T-helper 2 cell treated with Interferon-gamma antibody and Interleukin-4, amounts not matched to agents 100 ng/mL and 5 ng/mL, for 36 hours (primary cell): ENCODE data around the gene ZC3H12C. TPM values are rescaled to one million over a fixed set of nuclear protein-coding genes. Genes with fewer than 3 reads are reported as not detected.

Experiments used
- intact Hi-C: fragments of 100-400 bp; cut with micrococcal nuclease; formaldehyde crosslinking; loops from one replicate; pipeline ENCODE4 v1.15.1; 2023
- total RNA-seq: library from RNA; stranded (reverse); gene quantifications from 2 replicates; pipeline ENCODE4 v1.2.3, GENCODE V29; 2022

The ZC3H12C gene
- total RNA-seq, 1 donor from 2014 or later: 1.9 TPM

DNA sequence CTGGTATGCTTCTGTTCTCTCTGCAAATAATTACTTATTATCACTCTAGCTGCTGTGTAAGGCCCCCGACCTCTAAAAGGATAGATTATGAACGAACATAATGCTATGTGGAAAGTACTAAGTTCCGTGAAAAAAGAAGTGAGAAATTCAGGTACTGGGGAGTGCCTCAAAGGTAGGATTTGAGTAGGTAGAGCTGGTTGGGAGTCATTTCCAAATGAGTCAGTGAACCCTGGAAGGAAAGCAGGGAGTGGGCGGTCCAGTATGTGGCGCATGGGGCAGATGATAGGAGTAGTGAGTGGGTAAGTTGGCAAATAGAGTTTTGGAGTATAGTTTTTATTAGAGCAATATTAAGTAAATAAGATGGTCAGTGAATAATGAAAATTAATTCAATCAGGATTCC lies 2.4 kb downstream of the ZC3H12C start:
- intact Hi-C loops: loop anchor here (10.0 kb wide), 1 partner anchor 279 kb away; no protein-coding TSS in a partner anchor

DNA sequence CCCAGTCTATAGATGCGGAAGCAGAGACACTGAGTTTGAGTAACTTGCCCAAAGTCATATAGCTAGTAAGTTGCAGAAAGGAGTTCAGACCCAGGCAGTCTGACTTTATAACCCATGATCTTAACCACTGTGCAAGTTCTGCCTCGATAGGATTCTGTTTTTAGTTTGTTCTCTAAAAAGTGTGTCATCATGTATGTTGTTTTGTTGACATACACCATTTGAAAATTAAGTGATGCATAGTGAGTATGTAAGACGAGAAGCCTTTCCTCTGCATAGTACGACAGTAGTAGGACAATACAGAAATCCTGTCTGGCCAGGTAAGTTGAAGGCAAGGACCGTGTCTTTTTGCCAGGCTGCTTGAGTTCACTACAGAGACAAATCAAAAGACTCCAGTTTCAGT lies 3.3 kb downstream of the ZC3H12C start:
- intact Hi-C loops: loop anchor here (10.0 kb wide), 1 partner anchor 278 kb away; no protein-coding TSS in a partner anchor

DNA sequence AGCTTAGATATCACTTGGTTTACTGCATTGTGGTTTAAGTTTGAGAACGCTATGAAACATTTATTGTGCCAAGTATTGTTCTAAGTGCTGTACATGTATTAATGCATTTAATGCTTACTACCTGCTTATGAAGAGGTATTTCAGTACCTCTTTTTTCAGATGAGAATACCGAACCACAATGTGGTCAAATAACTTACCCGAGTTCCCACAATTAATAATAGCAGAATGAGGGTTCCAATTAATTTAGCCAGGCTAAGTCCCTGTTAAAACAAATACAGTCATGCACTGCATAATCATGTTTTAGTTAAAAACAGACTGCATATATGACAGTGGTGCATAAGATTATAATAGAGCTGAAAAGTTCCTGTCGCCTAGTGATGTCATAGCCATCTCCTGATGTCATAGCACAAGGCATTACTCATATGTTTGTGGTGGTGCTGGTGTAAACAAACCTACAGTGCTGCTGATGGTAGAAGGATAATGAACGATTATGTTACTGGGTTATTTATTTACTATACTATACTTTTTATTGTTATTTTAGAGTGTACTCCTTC lies 4.3 kb downstream of the ZC3H12C start:
- intact Hi-C loops: loop anchor here (1.0 to 10.0 kb wide), 2 partner anchors 151 to 277 kb away; no protein-coding TSS in a partner anchor

DNA sequence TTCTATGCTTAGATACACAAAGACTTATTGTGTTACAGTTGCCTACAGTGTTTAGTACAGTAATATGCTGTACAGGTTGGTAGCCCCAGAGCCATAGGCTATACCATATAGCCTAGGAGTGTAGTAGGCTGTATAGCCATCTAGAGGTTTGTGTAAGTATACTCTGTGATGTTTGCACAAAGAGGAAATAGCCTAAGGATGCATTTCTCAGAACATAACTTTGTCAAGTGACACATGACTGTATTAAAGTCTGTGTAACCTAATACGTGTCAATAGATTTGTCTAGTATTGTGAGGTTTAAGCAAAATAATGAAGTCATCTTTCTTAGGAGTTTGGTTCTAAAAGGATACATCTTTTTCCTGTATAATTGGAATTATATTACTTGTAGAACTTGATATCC lies 5.5 kb downstream of the ZC3H12C start:
- intact Hi-C loops: loop anchor here (1.0 to 10.0 kb wide), 2 partner anchors 152 to 276 kb away; no protein-coding TSS in a partner anchor

DNA sequence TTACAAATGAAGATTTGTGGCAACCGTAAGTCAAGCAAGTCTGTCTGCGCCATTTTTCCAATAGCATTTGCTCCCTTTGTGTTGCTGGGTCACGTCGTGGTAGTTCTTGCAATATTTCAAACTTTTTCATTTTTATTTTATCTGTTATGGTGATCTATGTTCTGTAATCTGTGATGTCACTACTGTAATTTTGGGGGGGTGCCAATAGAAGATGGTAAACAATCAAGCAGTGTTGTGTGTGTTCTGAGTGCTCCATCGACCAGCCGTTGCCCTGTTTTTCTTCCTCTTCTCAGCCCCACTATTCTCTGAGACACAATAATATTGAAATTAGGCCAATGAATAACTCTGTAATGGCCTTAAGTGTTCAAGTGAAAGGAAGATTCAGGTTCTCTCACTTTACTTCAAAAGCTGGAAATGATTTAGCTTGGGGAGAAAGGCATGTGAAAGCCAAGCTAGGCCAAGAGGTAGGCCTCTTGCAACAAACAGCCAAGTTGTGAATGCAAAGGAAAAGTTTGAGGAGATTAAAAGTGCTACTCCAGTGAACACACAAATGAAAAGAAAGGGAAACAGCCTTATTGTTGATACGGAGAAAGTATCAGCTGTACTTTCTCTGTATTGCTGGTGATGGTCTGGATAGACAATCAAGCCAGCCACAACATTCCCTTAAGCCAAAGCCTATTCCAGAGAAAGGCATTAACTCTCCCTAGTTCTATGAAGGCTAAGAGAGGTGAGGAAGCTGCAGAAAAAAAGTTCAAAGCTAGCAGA lies 7.5 kb downstream of the ZC3H12C start:
- intact Hi-C loops: no loop called here

DNA sequence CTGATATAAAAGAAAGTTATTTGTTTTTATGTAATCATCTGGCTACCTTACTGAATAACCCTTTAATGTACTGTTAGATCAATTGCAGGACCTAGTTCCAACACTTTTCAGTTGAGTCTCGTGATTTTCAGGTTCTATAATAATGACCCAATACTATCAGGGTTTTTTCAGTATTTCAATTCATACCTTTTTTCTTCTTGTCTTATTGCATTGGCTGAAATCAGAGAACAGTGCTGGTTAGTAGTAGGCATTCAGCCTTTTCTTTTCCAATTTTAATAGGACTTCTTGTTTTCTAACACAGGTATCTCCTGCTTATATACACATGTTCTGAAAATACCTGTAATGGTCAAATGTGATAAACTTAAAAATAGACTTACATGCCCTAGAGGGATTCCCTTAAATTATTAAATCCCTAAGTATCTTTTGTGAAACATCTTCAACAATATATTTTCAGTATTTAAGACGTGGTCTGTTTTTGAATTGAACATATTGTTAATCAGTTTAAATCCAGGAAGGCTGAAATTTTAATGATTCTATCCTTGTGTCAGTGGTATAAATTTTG lies 13.6 kb downstream of the ZC3H12C start:
- intact Hi-C loops: no loop called here

DNA sequence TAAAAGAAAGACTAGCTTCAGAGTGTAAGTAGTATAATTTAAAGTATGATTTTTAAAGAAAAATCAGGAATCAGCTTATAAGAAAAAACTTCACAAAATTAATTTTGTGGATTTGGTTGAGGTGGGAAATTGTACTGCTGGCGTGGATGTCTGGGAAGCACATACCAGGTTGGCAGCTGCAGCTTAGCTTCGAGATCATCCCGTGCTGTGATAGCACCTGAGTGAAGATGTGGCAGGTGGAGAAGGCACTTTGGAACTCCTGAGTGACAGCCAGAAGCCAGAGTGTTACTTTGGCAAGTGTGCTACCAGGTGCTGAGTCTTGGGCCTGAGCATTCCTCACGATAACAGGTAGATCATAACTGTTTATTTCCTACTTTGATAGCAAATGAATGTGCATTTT lies 17.7 kb downstream of the ZC3H12C start:
- intact Hi-C loops: no loop called here

DNA sequence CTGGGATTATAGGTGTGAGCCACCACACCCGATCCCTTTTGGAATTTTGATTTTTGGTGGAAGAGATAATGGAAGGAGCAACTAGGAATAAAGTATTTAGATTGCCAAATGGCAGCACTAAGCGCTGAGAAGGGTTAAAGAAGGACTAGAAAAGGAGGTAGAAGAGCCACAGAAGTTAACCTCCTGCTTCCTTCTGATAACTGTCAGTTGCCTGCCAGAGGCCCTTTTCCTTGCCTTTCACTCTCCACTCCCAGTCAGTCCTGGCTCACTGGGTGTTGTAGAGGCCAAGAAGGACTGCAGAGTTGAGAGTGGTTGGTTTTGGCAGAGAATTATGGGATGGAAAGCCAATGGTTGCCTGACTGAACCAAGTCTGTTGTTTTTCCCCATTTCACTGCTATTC lies 19.3 kb downstream of the ZC3H12C start:
- intact Hi-C loops: no loop called here

DNA sequence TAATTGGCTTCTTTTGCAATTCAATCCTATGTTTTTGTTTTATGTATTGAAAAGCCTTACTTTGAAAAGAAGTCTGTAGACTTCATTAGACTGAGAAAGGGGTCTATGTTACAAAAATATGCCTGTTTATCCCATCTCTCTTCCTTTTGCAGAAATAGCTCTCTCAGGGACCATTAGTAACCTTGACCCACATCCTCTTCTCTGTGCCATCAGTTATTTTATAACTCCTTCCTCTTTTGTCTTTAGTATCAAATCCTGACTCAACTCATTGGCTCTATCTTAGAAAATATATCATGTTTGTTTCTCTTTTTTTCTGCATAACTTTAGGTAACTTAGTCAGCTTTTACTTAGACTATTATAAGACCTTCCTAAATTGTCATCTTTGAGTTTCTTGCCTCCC lies 20.3 kb downstream of the ZC3H12C start:
- intact Hi-C loops: no loop called here

DNA sequence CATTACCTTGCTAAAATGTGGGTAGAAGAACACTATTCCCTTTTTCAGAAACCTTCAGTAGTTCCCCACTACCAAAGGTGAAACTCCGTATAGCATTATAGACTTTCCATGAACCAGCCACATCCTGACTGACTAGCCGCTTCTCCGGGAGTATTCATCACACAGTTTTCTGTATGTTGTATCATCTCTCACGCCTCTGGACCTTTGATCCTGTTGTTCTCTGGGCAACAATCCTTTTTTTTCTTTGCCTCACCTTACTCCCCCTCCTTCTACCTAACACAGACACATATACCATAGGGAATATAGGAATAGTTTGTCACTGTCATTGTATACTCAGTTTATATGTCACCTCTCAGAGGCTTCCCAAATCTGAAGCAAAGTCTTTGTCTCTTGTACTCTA lies 20.8 kb downstream of the ZC3H12C start:
- intact Hi-C loops: no loop called here

DNA sequence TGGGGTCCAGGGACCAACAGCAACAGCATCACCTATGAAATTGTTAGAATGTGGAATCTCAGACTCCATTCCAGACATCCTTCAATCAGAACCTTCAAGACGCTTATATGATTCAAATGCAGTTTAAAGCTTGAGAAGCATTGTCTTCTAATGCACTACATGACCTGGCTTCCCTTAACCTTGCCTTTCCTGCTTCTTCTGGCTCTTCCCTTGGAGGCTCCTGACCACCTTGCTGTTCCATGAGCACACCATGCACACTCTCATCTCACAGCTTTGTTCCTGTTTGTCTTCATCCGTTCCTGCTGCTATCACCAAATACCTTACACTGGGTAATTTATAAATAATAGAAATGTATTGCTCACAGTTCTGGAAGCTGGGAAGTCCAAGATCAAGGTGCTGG lies 26.1 kb downstream of the ZC3H12C start:
- intact Hi-C loops: no loop called here

DNA sequence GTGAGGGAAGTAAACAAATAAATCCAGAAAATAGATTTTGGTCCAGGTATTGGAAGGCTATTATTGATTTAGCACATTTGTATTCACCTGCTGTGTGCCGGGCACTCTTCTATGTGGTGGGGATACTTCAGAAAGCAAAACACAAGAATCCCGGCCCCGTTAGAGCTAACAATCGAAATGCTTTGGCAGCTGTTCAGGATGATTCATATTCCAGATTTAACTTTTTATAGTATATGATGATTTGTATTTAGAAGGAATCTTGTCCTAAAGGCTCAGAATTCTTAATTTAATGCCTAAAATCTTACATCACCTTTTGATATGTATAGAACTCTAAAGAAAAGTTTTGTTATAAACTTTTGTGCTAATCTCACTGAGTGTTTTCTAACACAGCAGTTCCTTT lies 28.0 kb downstream of the ZC3H12C start:
- intact Hi-C loops: no loop called here

DNA sequence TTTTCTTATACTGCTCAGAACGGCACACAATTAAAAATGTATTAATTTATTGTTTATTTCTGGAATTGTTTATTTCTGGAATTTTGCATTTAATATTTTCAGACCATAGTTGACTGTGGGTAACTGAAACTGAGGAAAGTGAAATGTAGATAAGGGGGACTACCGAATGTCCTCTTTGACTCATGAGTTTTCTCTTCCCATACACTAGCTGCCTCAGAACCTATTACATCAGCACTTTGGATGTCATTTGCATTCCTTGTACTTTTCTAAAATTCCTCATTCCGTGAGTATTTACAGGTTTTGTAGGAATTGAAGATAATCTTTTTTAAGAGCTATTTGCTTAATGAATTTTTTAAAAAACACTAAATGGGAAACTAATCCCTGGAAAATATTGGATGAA lies 29.8 kb downstream of the ZC3H12C start:
- intact Hi-C loops: no loop called here

DNA sequence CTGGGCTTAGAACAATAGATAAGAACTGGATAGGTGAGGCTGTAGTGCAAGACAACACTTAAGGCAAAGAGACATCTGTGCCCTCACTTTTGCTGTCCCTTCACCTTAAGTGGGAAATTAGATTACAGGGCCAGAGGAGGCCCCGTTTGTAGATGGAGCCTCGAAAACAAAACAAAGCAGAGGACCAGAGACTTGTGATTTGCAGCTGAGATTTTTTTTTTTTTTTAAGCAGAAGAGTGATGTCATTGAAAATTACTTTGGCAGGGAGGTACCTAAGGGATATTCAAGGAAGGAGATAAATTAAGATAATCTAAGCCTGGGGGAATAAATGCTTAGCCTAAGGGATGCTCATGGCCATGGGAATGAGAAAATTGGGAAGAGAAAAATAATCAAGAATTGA lies 31.4 kb downstream of the ZC3H12C start:
- intact Hi-C loops: no loop called here

DNA sequence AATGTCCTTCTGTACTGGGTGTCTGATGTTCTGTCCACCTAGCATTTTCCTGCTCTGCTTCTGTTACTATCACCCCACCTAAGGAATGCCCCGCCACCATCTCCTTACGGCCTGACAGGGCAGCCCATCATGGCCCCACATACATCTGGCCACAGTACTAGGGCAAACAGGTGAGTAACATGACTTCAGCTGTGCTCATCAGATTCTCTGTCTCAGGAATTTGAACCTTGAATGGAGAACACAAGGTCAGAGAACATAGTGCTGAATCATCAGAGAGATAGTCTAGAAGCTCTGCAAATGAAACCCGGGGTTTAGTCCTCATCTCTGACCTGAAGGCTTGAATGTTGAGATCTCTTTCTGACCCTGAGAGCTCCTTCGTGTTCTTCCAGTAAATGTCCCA lies 32.4 kb downstream of the ZC3H12C start:
- intact Hi-C loops: no loop called here

DNA sequence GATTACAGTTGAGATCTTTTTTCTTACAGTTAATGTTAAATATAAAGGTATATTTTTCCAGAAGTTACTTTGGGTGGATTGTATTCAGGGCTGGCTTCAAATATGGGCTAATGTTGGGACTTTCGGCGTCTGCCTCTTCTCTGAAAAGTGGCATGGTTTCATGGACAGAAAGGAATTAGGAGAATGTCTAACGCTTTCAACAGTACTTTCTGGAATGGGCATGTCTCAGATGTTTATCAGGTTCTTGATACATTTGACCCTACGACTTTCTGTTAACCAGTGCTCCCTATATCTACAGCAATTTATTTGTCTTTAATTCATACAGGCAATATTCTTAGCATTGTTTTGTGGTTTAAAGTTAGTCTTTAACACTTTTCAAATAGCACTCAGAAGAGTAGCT lies 33.7 kb downstream of the ZC3H12C start:
- intact Hi-C loops: no loop called here

DNA sequence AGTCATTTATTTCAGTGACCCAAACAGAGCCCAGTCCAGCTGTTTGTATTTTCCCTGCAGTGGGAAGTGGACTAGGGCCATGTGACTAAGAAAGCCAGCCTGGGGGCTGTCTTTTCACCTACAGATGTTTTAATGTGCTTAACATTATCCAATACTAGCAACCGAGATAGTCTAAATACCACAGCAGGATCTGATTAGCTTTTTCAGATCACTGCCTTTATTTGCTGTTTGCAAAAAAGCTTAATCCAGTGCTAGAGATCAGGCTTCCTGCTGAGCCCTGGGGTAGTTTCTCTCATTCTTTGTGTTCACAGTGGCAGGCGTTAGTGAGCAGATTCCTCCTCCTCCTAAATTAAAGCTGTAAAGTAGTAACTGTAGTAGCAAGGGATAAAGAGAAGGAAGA lies 35.0 kb downstream of the ZC3H12C start:
- intact Hi-C loops: no loop called here

DNA sequence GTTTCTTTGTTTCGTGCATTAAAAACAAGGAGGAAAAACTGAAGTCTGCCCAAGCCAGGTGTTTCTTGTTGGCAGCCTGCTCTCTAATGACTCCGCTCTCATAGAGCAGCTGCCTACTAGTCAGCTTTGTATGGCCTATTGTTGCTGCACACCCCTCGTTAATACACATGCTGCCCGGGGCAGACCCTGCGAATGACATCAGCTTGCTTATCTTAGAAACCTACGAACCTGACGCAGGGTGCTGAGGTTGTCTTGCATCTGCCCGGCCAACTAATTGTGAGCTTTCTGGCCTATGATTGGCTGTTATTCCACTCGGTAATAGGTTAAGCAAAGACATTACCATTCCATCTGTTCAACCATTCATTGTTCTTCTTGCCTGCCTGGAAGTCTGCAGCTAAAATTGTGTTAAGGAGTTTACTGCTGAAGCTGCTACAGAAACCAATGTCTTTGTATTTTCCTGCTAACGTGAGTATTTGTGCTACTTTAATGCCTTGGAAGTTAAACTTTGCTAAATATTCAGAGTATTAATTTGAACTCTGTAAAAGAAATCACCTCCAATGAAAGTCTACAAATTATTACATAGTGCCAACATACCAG lies 37.5 kb downstream of the ZC3H12C start:
- intact Hi-C loops: no loop called here

DNA sequence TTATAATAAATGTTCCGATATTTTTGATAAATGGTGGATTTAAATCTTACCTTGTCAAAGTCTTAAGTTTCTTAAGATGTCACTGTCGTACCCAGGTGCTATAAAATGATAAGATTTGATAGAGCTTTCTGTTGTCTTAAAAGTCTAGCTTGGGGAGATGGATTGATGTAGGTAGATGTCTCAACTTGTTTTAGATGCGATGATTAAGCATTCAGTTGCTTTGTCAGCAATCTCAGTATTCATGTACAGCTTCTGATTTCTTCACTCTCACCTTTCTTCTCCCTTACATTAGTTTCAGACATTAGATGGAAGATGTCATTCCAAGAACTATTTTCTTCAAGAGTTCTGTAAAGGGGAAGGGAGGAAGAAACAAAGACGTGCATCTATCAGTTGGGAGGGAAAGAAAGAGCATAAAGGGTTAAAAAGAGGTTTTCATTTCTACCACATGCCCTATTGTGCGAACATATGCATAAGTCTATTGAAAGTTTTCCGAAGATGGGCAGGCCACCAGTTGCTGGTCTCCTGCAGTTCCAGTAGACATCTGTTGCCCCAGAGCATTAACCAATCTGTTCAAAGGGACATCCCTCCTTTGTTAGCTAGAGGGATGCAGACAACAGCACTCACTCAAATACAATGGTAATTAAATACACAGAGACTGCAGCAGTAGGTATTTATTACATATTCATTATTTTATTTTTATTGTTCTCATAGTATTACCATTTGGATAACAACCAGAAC lies 38.4 kb downstream of the ZC3H12C start:
- intact Hi-C loops: no loop called here

DNA sequence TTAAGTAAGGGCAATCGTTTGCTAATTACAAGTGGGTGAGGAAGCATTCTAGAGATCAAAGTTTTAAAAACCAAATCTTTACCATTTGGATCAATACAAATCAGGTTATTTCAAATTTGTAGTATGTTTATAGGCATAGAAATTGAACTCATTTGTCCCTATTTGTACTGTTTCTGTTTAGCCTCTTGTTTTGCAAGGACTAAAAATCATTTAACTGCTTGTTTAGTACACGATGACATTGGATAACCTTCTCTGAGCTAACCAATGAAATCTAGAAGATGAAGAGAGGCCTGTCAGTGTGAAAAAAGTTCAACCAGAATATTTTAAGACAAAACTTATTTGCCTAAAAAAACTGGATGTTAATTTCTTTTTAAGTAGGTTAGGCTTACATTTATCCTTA lies 40.0 kb downstream of the ZC3H12C start:
- intact Hi-C loops: no loop called here

DNA sequence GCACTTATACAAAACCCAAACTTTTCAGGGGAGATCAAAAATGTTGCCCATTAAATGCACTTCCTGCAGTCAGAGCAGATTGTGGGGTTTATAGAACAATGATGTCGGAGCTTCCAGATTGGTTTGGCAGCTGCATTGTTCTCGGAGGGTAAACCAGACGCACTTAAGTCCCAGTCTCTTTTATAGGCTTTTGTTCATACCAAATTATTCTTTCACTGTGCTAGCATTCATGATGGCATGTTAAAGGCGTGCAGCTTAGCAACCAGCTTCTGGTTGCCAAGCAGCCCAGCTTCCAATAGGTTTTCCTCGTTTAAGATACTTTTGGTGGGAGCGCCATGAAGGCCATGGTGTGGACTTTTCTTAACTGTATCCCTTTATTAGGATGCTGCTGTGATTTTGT lies 40.9 kb downstream of the ZC3H12C start:
- intact Hi-C loops: no loop called here

DNA sequence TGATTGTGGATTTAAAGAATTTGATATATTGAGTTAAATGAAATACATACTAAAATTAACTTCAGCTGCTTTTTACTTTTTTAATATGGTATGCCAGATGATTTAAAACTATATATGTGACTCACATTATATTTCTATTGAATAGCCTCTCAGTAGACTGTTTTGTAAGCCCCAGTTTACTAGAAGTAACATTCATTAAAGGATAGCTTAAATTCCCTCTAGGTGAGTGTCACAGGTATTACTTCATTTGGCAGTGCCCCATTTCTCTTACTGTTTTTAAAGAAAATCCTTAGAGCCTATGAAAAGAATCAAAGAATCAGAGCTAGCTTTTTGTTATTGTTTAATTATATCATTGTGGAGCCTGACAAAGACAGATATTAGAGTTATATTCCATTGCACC lies 48.6 kb downstream of the ZC3H12C start:
- intact Hi-C loops: no loop called here
